ENCODE data around the gene RASAL1.

The RASAL1 gene

GRCh38 chr12:113070117-113070906, 65.2 kb downstream of the RASAL1 start:
- peak; percentile 21 for DNase-seq

DNA sequence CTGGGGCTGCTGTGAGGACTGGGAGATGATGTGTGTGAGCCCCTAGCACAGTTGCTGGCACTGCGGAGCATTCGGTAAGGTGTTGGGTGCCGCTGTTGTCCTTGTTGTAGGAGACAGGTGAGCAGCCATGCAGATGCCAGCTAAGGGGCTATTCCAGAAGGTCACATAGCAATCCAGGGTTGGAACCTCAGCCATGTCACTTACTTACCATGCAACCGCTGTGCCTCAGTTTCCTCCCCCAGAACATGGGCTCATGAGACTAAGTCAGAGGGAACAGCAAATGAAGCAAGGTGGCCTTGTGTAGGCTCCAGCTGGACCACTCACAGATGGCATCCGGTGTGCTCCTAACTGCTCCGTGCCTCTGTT, 65.8 kb downstream of the RASAL1 start:
- DNase-seq: no peak

DNA sequence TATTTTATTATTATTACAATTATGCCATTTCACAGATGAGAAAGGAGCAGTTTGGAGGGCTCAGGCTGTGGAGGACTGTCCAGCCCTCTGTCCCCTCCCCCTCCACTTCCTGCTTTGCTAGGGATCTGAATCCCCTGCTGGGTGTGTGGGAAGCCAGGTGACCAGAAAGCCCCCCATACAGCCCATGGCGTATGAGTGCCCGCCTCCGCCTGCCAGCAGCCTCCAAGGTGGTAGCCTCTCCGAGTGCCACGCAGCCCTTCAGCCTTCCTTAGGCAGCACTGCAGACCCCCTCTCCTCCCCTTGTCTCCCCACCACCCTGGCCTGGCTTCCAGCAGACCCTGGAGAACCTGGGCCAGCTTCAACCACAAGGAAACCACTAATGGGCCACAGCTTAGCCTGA, 66.4 kb downstream of the RASAL1 start:
- no peak for DNase-seq

GRCh38 chr12:113067987-113068935, 67.3 kb downstream of the RASAL1 start:
- DNase-seq: no peak

- no peak for DNase-seq
These were observed 68.7 kb downstream of the RASAL1 start for GRCh38 chr12:113066813-113067400.

- DNase-seq: no peak
These were observed 70.2 kb downstream of the RASAL1 start for GRCh38 chr12:113065126-113066007.

DNA sequence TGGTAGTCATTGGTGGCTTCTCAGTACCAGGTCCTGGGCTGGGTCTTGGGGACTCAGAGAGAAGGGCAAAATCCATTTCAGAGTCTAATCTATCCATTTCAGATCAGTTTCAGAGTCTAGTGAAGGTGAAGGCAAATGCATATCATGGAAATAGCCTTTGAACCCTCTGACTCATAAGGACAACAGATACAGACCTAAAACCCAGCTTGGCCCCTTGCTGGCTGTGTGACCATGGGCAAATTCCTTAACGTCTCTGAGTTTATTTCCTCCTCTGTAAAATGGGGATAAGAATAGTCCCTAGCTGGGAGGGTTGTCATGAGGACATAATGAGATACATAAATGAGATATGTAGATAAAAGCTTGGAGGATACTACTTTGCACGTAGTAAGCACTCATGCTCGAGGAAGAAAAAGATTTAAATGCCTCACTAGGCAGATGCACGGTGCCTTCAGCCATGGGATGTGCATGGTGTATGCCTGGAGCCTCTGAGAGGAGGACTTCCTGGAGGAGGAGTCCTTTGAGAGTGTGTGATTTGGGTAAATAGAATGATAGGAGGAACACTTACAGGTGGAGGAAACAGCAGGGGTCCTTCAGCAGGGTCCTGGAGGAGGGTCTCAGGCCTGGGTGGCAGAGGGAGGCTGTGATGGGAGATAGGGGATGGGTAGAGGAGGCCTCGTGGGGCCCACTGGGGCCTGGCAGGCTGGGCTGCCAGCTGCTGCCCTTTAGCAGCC, 71.0 kb downstream of the RASAL1 start:
- DNase-seq: no peak

DNA sequence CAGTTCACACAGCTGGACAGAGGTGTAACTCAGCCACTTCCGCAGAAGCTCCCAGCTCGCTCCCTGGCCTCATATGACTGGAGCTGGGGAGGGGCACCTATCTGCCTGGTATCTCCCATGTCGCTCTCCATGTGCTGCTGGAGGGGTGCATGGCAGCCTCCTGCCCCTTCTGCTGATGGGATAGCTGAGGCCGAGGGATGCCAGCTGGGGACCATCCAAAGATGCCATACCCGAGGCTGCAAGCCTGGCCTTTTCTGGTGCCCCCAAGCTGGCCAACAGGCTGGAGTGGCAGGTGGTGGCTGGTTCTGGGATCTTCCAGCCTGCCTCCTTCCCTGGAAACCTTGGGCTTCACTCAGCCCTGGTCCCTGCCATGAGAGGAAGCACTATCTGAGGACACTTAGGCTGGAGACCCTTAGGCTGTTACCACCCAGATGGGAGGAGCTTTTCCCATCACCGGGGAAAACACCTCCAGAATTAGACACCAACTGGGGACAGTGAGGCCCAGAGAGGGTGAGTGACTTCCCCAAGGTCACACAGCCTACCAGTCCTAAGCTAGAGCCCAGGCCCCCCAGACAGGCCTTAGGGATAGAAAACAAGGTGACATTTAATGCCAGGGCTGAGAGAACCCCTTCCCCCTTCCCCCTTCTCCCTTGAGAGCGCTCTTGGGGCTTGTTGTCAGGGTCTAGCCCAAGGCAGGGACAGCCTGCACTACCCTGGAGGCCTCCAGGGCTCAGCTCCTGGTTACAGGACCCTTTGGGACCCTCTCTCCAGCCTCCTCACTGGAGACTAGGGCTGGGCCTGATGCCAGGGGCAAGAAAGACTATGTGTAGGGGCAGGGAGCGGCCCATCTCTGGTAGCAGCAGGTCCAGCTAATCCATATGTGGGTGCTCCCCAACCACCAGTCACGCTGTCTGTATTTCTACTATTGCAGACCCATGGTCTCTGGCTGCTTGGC, 71.9 kb downstream of the RASAL1 start:
- DNase-seq: no peak

- no peak for DNase-seq
These were observed 72.8 kb downstream of the RASAL1 start for GRCh38 chr12:113062502-113063395.

DNA sequence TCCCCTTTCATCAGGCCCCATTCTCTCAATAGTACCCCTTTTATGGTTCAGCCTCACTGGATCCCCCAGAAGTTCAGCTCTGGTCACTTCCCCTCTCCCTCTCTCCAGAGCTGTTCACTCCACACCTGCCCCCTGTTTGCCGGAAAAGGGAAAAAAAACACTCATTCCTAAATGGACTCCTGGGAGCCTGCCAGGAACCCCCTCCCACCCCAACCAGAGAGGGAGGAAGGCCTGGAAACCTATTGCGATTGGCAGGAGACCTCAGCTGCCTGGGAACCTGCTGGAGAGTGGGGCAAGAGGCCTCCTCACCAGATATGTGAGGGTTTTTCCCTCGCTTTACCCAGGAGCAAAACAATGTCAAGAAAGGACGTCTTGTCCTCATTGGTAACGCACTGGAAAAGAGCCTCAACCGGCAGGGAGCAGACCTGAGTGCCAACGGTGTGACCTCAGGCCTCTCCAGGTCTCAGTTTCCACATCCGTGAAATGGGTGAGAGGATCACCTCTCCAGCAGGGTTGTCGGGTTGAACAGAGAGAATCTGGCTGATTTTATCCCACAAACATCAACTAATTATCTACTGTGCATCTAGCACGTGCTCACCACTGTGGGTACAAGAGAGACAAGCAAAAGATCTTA, 74.4 kb downstream of the RASAL1 start:
- DNase-seq: no peak

GRCh38 chr12:113060336-113060960, 75.1 kb downstream of the RASAL1 start:
- no peak for DNase-seq

DNA sequence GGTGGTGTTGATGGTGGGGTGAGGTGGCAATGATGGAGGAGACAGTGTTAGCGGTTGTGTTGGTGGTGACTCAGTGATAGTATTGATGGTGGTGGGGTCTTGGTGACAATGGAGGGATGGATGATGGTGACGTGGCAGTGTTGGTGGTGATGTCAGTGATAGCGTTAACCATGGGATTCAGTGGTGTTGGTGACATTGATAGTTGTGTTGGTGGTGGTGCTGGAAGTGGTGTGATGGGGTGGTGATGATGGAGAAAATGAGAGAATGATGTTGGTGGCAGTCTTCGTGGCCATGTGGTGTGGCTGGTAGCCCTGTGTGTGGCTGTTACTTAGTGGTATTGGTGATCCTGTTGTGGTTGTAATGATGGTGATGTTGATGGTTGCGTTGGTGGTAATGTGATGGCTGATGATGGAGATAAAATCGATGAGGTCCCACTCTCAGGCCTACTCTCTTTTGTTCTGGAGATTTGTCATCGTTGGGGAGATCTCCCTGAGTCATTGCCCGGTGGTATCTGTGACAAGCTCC, 76.4 kb downstream of the RASAL1 start:
- DNase-seq: no peak

GRCh38 chr12:113058553-113058952, 77.0 kb downstream of the RASAL1 start:
- DNase-seq: no peak

DNA sequence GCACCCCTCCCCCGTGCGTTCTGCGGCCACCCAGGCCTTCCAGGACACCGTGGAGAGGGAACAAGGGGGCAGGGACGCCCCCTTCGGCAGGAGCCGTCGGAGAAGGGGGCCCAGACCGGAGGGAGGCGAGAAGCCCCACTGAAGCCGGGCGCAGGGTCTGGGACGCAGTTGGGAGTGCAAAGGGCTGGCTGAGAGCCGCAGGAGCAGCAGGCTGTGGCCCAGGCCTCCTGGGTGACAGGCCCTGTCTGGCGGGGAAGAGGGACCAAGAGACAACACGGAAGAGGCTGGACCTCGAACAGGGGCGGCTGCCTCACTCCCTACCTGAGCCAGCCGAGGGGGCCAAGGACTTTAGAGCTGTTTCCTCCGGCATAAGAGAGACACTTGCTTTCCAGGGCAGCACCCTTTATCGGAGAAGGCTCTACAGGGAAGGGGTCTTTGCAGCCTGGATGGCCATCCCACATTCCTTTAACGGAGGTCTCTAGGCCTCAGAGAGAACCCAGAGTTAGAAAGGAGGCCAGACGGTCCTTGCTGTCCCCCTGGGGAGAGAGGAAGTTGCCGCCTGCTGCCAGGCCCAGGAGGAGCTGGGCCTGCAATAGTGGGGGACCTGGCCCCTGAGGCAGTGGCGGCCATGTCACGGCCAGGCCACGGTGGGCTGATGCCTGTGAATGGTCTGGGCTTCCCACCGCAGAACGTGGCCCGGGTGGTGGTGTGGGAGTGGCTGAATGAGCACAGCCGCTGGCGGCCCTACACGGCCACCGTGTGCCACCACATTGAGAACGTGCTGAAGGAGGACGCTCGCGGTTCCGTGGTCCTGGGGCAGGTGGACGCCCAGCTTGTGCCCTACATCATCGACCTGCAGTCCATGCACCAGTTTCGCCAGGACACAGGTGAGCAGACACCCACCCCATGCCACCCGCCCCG, 77.7 kb downstream of the RASAL1 start:
- no peak for DNase-seq

- DNase-seq: peak; percentile 55
These were observed 78.7 kb downstream of the RASAL1 start, which contains the start of gene DTX1 for GRCh38 chr12:113056631-113057488. Gene DTX1 (plus strand): TSS chr12:113056730. CDS start chr12:113058193, 1,463 bp downstream.

- no peak for DNase-seq
These were observed 79.3 kb downstream of the RASAL1 start for GRCh38 chr12:113056381-113056630.
